HG03354 (cell line): ENCODE results near the gene MUC20.
"Not testable (repeated sequence)": the region's sequence is repeated elsewhere in the genome, so short reads cannot be mapped to it uniquely, and the experiment has no call there.

Experiments
- ATAC-seq: cut with Tn5 transposase; IDR thresholded peaks from one replicate; pipeline ENCODE4 v1.9.1; 2021; ENCODE audit warnings: mild to moderate bottlenecking; ENCODE audit not compliant: unreplicated experiment, poor library complexity, severe bottlenecking

The MUC20 gene

GRCh38 chr3:195691596-195692353 lies 29.0 kb upstream of the MUC20 start:
- ATAC-seq, result not testable (repeated sequence)

GRCh38 chr3:195692354-195692685 lies 28.5 kb upstream of the MUC20 start:
- no peak for ATAC-seq

GRCh38 chr3:195692781-195693427 lies 27.9 kb upstream of the MUC20 start:
- no peak for ATAC-seq

- ATAC-seq, result no peak
Measured at GRCh38 chr3:195693428-195694216, 27.2 kb upstream of the MUC20 start.

- ATAC-seq, result not testable (repeated sequence)
Measured at GRCh38 chr3:195694217-195695076, 26.3 kb upstream of the MUC20 start.

GRCh38 chr3:195696632-195697278 lies 24.0 kb upstream of the MUC20 start:
- ATAC-seq, result no peak

GRCh38 chr3:195697582-195698324 lies 23.0 kb upstream of the MUC20 start:
- ATAC-seq, result no peak

GRCh38 chr3:195698325-195698646 lies 22.5 kb upstream of the MUC20 start:
- ATAC-seq, result no peak

GRCh38 chr3:195698647-195699387 lies 22.0 kb upstream of the MUC20 start:
- ATAC-seq, result no peak

GRCh38 chr3:195699388-195699771 lies 21.4 kb upstream of the MUC20 start:
- ATAC-seq, result no peak

GRCh38 chr3:195699860-195700259 lies 20.9 kb upstream of the MUC20 start:
- no peak for ATAC-seq

- ATAC-seq, result no peak
Measured at GRCh38 chr3:195700319-195700718, 20.5 kb upstream of the MUC20 start.

- no peak for ATAC-seq
Measured at GRCh38 chr3:195701042-195701915, 19.5 kb upstream of the MUC20 start.

GRCh38 chr3:195703776-195704175 lies 17.0 kb upstream of the MUC20 start:
- ATAC-seq, result no peak

- ATAC-seq, result no peak
Measured at GRCh38 chr3:195704433-195704999, 16.3 kb upstream of the MUC20 start.

GRCh38 chr3:195705081-195705991 lies 15.4 kb upstream of the MUC20 start:
- no peak for ATAC-seq
